ENCODE results near the gene RXFP2.

DNA sequence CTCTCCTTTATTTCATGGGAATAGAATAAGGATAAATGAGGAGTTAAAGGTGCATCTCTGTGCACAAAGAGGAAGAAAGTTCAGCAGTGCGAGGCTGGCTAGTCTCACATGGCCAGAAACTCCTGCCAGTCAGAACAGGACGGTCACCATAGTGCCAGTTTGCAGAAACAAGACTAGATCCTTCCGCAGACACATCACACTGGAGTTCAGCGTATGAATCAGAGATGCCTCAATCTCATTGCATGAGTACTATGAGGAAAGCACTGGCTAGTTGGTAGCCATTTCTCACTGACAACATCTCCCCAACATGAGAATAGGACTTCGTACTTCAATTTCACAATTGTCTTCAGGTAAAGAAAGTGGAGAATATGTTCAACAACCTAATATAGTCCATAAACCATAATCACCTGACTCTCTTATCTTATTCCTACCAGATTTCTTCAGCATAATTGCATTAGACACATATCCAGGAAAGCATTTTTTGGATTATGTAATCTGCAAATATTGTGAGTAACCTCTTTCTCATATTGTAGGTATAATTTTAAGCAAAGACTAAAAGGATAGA, 34.9 kb downstream of the RXFP2 start:
- no peak for TF ChIP-seq ZFP30 (CRISPR knock-in tag; IDR thresholded peaks at IDR 0.05)
- TF ChIP-seq ISL1 (CRISPR knock-in tag; IDR thresholded peaks at IDR 0.05): no peak
- TF ChIP-seq GLIS3 (CRISPR knock-in tag; IDR thresholded peaks at IDR 0.05): no peak
- TF ChIP-seq TCF4 (CRISPR knock-in tag; IDR thresholded peaks at IDR 0.05; ENCODE audit: borderline replicate concordance): no peak
- TF ChIP-seq RARB (CRISPR knock-in tag; IDR thresholded peaks at IDR 0.05): no peak
- TF ChIP-seq ARNTL (CRISPR knock-in tag; IDR thresholded peaks at IDR 0.05; ENCODE audit: borderline replicate concordance, low read depth): no peak
- TF ChIP-seq, protein P1, sequence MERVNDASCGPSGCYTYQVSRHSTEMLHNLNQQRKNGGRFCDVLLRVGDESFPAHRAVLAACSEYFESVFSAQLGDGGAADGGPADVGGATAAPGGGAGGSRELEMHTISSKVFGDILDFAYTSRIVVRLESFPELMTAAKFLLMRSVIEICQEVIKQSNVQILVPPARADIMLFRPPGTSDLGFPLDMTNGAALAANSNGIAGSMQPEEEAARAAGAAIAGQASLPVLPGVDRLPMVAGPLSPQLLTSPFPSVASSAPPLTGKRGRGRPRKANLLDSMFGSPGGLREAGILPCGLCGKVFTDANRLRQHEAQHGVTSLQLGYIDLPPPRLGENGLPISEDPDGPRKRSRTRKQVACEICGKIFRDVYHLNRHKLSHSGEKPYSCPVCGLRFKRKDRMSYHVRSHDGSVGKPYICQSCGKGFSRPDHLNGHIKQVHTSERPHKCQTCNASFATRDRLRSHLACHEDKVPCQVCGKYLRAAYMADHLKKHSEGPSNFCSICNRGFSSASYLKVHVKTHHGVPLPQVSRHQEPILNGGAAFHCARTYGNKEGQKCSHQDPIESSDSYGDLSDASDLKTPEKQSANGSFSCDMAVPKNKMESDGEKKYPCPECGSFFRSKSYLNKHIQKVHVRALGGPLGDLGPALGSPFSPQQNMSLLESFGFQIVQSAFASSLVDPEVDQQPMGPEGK (CRISPR knock-in tag; IDR thresholded peaks at IDR 0.05; ENCODE audit: borderline replicate concordance): no peak
- TF ChIP-seq, protein P2, sequence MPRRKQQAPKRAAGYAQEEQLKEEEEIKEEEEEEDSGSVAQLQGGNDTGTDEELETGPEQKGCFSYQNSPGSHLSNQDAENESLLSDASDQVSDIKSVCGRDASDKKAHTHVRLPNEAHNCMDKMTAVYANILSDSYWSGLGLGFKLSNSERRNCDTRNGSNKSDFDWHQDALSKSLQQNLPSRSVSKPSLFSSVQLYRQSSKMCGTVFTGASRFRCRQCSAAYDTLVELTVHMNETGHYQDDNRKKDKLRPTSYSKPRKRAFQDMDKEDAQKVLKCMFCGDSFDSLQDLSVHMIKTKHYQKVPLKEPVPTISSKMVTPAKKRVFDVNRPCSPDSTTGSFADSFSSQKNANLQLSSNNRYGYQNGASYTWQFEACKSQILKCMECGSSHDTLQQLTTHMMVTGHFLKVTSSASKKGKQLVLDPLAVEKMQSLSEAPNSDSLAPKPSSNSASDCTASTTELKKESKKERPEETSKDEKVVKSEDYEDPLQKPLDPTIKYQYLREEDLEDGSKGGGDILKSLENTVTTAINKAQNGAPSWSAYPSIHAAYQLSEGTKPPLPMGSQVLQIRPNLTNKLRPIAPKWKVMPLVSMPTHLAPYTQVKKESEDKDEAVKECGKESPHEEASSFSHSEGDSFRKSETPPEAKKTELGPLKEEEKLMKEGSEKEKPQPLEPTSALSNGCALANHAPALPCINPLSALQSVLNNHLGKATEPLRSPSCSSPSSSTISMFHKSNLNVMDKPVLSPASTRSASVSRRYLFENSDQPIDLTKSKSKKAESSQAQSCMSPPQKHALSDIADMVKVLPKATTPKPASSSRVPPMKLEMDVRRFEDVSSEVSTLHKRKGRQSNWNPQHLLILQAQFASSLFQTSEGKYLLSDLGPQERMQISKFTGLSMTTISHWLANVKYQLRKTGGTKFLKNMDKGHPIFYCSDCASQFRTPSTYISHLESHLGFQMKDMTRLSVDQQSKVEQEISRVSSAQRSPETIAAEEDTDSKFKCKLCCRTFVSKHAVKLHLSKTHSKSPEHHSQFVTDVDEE (CRISPR knock-in tag; IDR thresholded peaks at IDR 0.05): no peak
- no peak for TF ChIP-seq OSR1 (CRISPR knock-in tag; IDR thresholded peaks at IDR 0.05)
- TF ChIP-seq, protein P3, sequence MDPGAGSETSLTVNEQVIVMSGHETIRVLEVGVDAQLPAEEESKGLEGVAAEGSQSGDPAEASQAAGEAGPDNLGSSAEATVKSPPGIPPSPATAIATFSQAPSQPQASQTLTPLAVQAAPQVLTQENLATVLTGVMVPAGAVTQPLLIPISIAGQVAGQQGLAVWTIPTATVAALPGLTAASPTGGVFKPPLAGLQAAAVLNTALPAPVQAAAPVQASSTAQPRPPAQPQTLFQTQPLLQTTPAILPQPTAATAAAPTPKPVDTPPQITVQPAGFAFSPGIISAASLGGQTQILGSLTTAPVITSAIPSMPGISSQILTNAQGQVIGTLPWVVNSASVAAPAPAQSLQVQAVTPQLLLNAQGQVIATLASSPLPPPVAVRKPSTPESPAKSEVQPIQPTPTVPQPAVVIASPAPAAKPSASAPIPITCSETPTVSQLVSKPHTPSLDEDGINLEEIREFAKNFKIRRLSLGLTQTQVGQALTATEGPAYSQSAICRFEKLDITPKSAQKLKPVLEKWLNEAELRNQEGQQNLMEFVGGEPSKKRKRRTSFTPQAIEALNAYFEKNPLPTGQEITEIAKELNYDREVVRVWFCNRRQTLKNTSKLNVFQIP (CRISPR knock-in tag; IDR thresholded peaks at IDR 0.05; ENCODE audit: borderline replicate concordance, low read depth): no peak

Data from SK-N-SH treated with all-trans-retinoic acid at 6 μM for 48 hours (cell line).